HG02571 (cell line): ENCODE measurements around the gene CXCL1.

Experiments used
- ATAC-seq: cut with Tn5 transposase; IDR thresholded peaks from one replicate; pipeline ENCODE4 v1.9.1; 2021; ENCODE audit warnings: mild to moderate bottlenecking, moderate library complexity; ENCODE audit not compliant: unreplicated experiment

CXCL1 gene

DNA sequence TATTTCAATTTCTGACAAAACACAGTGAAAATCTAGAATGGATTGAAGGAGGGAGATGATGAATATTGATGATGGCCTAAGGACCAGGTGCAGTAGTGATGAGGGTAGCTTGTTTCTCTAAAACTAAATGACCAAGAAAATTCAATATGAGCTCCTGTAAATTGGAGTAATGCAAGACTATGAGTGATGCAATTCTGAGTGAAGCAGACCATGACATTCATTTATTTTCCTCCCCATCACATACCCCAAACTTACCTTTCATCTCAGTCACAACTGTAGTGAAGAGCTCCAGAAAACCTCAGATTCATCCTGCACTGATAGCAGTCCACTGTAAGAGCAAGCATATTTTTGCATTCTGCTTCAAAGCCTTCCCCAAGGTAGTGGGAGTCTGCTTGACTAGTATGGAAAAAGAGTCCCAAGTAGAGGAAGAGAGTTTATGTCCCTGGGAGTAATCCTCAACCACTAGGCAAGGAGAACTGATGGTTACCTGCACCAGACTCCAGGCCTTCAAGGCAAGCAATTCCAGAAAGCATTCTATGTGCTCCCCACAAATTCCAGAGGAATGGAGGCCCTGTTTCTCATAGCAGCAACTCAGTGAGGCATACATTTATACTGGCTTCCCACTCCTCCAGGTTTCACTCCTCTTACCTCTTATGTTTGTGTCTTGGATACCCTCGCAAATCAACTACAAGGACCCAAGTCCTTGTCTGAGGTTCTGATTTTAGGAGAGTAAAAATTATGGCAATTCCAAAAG, 47.2 kb downstream of the CXCL1 start:
- no peak for ATAC-seq

DNA sequence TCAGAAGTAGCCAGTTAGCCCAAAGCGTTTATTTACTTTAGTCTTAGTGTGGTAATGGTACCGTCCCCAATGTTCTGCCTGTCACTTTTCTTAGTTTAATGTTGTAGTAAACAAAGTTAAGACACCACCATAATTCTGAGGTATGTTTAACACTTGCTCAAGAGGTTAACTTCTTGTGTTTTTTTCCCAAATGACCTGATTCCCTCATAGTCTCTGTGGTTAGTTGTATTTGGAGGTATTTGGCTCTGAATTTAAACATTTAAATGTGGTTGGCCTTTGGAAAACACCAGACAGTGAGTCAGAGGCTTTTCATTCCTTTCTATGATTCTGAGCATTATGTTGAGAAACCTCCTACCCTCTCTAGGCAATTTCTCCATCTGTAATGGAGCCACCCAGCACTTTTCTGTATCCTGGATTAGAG, 47.9 kb downstream of the CXCL1 start:
- no peak for ATAC-seq

DNA sequence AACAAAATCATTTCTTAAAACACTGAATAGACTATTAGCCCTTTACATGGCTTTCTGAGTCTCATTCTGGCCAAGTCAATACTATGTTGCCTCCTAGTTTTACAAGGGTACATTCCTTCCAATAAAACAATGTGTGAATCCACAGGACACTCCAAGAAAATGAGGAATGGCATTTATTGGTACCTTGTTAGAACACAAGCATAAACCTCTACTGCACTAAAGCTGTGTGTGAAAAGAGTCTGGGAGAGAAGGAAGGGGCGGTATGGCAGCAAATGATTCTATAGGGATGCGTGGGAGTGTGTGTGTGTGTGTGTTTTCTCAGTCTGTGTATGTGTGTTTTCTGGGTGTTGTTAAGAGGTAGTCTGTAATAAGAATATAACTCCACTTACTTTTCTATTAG, 48.9 kb downstream of the CXCL1 start:
- no peak for ATAC-seq

DNA sequence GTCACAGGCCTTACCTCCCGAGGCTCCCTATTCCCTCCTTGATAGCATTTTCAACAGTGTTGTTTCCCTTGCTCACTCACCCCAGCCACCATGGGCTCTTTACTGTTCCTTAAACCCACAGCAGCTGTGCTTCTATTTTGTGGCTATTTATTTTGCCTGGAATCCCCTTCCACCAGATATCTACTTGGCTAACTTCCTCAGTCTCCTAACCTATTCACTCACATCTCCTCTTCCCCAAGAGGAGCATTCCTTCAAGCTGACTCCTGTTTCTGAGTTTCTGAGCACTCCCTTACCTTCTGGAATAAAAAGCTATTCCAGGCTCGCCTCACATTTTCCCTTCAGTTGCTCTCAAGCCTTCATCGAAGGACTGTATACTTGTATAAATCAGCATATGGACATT, 50.5 kb downstream of the CXCL1 start:
- ATAC-seq = no peak
